Posterior cingulate gyrus (tissue), 11 donors: ENCODE results near the gene CHD6.

ENCODE experiments used
- DNase-seq, 10 donors: peaks; one replicate each; pipeline versions ENCODE4 v3.0.0 to v3.0.0-alpha.2; 2020 to 2021; ENCODE audit warnings: mixed read lengths in 3 of 10
- intact Hi-C: fragments of 100-400 bp; cut with DNase I; formaldehyde crosslinking; loops from one replicate; pipeline ENCODE4 v1.15.1; 2023

CHD6 gene

GRCh38 chr20:41512624-41513023 is 105.6 kb downstream of the CHD6 start:
- no peak for DNase-seq
- intact Hi-C loops: no loop called here

GRCh38 chr20:41510847-41511450 is 107.2 kb downstream of the CHD6 start:
- intact Hi-C loops: no loop called here
- DNase-seq: no peak

GRCh38 chr20:41510224-41510623 is 108.0 kb downstream of the CHD6 start:
- intact Hi-C loops: no loop called here
- no peak for DNase-seq

- intact Hi-C loops: no loop called here
- DNase-seq: peak in 1 of 10 donors; percentile 71
These were observed 108.6 kb downstream of the CHD6 start for GRCh38 chr20:41509316-41510200.

GRCh38 chr20:41508335-41508734 is 109.8 kb downstream of the CHD6 start:
- no peak for DNase-seq
- intact Hi-C loops: no loop called here

- intact Hi-C loops: no loop called here
- no peak for DNase-seq
These were observed 110.3 kb downstream of the CHD6 start for GRCh38 chr20:41507851-41508250.

- DNase-seq: no peak
- intact Hi-C loops: no loop called here
These were observed 110.7 kb downstream of the CHD6 start for GRCh38 chr20:41507436-41507835.

GRCh38 chr20:41506192-41506915 is 111.8 kb downstream of the CHD6 start:
- intact Hi-C loops: no loop called here
- DNase-seq: no peak

- intact Hi-C loops: no loop called here
- no peak for DNase-seq
These were observed 113.0 kb downstream of the CHD6 start for GRCh38 chr20:41505184-41505583.

- intact Hi-C loops: no loop called here
- DNase-seq: no peak
These were observed 116.8 kb downstream of the CHD6 start for GRCh38 chr20:41501376-41501775.

GRCh38 chr20:41499961-41500725 is 118.0 kb downstream of the CHD6 start:
- intact Hi-C loops: no loop called here

GRCh38 chr20:41499064-41499463 is 119.1 kb downstream of the CHD6 start:
- intact Hi-C loops: no loop called here
- no peak for DNase-seq

More at GRCh38 chr20:41499961-41500725, 118.0 kb downstream of the CHD6 start:
- no peak for DNase-seq

GRCh38 chr20:41497186-41497895 is 120.8 kb downstream of the CHD6 start:
- no peak for DNase-seq
- intact Hi-C loops: no loop called here

GRCh38 chr20:41494451-41494850 is 123.7 kb downstream of the CHD6 start:
- intact Hi-C loops: no loop called here
- DNase-seq: no peak

GRCh38 chr20:41483553-41483930 is 134.6 kb downstream of the CHD6 start:
- intact Hi-C loops: no loop called here
- no peak for DNase-seq

- no peak for DNase-seq
- intact Hi-C loops: no loop called here
These were observed 135.3 kb downstream of the CHD6 start for GRCh38 chr20:41482647-41483552.

- intact Hi-C loops: no loop called here
- no peak for DNase-seq
These were observed 138.0 kb downstream of the CHD6 start for GRCh38 chr20:41480054-41480770.

- intact Hi-C loops: no loop called here
- no peak for DNase-seq
These were observed 139.1 kb downstream of the CHD6 start for GRCh38 chr20:41479113-41479512.
